ENCODE measurements around the gene GATA6. TPM values are rescaled to one million over a fixed set of nuclear protein-coding genes. Genes with fewer than 3 reads are reported as not detected.

Gene GATA6
- total RNA-seq, 1 experiment from 2014 or later, result 3.3 TPM

DNA sequence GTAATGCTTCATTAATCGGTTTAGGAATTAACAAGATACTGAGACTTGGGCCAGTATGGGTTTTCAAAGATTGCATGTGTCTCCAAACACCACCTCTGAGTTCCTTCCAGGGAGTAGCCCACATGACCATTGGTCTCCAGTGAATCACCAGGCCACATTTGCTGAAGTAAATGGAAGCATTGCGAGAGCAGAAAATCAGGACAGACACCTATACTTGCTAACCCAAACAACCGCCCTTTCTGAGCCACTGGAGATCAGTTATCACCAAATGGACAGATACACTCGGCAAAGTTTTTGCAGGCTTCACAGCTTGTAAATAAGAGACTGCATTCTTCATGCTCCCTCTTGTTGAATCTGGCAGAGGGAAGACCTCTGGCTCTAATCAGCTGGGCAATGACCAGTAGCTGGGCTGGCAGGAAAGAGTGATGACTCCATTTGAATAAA, 40.9 kb downstream of the GATA6 start:
- Histone ChIP-seq H4K20me1 (ENCODE audit: insufficient read depth) (no peaks in the 10 kb centered on the region), H3K9me3 (ENCODE audit: control insufficient read depth in 1 of 2, insufficient read depth in 1 of 2, low read depth in 1 of 2, low read length in 2 of 2) (no peaks in the 10 kb centered on the region), H2AFZ (ENCODE audit: low read depth, low read length, poor library complexity, severe bottlenecking) (no peak overlapping the region), H3K9me2 (ENCODE audit: insufficient read depth) (no peaks in the 10 kb centered on the region), H3K27ac (ENCODE audit: low read depth, low read length) (no peak overlapping the region), H3K4me2 (ENCODE audit: low read length) (no peak overlapping the region), H3K27me3 (ENCODE audit: insufficient read depth, low read length) (no peaks in the 10 kb centered on the region), H3K4me3 (replicated peaks in 1 of 2; ENCODE audit: low read depth in 1 of 2, low read length in 2 of 2) (no peak overlapping the region), H3K9ac (ENCODE audit: low read length) (no peak overlapping the region), H3K36me3 (ENCODE audit: control insufficient read depth in 1 of 2, insufficient read depth in 2 of 2, low read length in 2 of 2) (no peaks in the 10 kb centered on the region), H3K4me1 (ENCODE audit: control insufficient read depth in 1 of 2, insufficient read depth in 2 of 2, low read length in 2 of 2) (peaks cover 0 to 5% of the 10 kb centered on the region in 2 experiments; a peak in 1 of 4 replicates), H3K79me2 (ENCODE audit: insufficient read depth, low read length) (no peaks in the 10 kb centered on the region)
- ATAC-seq (no peak), DNase-seq (ENCODE audit: low read depth, low spot score) (no peak)
- no peak for TF ChIP-seq FOSL1 (IDR thresholded peaks at IDR 0.05; ENCODE audit: low read depth)
- TF ChIP-seq ELF1 (IDR thresholded peaks at IDR 0.05; ENCODE audit: borderline replicate concordance, low read depth), result no peak
- TF ChIP-seq, protein P1, sequence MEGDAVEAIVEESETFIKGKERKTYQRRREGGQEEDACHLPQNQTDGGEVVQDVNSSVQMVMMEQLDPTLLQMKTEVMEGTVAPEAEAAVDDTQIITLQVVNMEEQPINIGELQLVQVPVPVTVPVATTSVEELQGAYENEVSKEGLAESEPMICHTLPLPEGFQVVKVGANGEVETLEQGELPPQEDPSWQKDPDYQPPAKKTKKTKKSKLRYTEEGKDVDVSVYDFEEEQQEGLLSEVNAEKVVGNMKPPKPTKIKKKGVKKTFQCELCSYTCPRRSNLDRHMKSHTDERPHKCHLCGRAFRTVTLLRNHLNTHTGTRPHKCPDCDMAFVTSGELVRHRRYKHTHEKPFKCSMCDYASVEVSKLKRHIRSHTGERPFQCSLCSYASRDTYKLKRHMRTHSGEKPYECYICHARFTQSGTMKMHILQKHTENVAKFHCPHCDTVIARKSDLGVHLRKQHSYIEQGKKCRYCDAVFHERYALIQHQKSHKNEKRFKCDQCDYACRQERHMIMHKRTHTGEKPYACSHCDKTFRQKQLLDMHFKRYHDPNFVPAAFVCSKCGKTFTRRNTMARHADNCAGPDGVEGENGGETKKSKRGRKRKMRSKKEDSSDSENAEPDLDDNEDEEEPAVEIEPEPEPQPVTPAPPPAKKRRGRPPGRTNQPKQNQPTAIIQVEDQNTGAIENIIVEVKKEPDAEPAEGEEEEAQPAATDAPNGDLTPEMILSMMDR (IDR thresholded peaks at IDR 0.05 in 2 of 3, conservative IDR thresholded peaks at IDR 0.05 in 1 of 3; ENCODE audit: borderline replicate concordance in 1 of 3, insufficient read depth in 1 of 3, low read depth in 2 of 3, low read length in 2 of 3), result no peak
- TF ChIP-seq, protein P2, sequence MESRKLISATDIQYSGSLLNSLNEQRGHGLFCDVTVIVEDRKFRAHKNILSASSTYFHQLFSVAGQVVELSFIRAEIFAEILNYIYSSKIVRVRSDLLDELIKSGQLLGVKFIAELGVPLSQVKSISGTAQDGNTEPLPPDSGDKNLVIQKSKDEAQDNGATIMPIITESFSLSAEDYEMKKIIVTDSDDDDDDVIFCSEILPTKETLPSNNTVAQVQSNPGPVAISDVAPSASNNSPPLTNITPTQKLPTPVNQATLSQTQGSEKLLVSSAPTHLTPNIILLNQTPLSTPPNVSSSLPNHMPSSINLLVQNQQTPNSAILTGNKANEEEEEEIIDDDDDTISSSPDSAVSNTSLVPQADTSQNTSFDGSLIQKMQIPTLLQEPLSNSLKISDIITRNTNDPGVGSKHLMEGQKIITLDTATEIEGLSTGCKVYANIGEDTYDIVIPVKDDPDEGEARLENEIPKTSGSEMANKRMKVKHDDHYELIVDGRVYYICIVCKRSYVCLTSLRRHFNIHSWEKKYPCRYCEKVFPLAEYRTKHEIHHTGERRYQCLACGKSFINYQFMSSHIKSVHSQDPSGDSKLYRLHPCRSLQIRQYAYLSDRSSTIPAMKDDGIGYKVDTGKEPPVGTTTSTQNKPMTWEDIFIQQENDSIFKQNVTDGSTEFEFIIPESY (IDR thresholded peaks at IDR 0.05; ENCODE audit: extremely low read depth, insufficient replicate concordance, low read length), result no peak
- no peak for TF ChIP-seq SIN3A (IDR thresholded peaks at IDR 0.05; ENCODE audit: low read depth)
- TF ChIP-seq CEBPB (IDR thresholded peaks at IDR 0.05; ENCODE audit: low read depth), result no peak
- no peak for TF ChIP-seq EGR1 (IDR thresholded peaks at IDR 0.05; ENCODE audit: low read depth)
- BruUV-seq (replicated peaks), result no TSS peak
- intact Hi-C loops (cut with micrococcal nuclease), result no loop called here
- ChIA-PET CTCF (no interaction called here), POLR2A (no interaction called here), RAD21 (ENCODE audit: low non-redundant PET in 1 of 2, low total read pairs in 2 of 2, uncharacterized antibody in 2 of 2, unreplicated experiment in 2 of 2) (no interaction called here)

All from HCT116 (cell line).